Upper lobe of left lung (tissue), 4 donors: ENCODE measurements around the gene S100A9.

Experiments used
- CTCF ChIP-seq, 6 experiments: fragments of 450-650 bp in 4 of 6; fragments of 200-600 bp in 2 of 6; sonication (generic) in 2 of 6; IDR thresholded peaks; one replicate each; pipeline ENCODE4 v1.5.1; 2016 to 2019; ENCODE audit warnings: antibody characterized with exemption in 6 of 6
- EP300 ChIP-seq, 4 donors: sonication (generic); formaldehyde crosslinking; IDR thresholded peaks; one replicate each; pipeline ENCODE4 v1.5.1; 2017; ENCODE audit warnings: antibody characterized with exemption in 4 of 4, control low read depth in 2 of 4

GRCh38 chr1:153380711-153381110, 23.1 kb downstream of the S100A9 start:
- no peak for TF ChIP-seq CTCF (IDR thresholded peaks at IDR 0.05)
- no peak for TF ChIP-seq EP300 (IDR thresholded peaks at IDR 0.05)
